Pancreas (tissue), 10 donors: ENCODE measurements around the gene SCAF1. TPM values are rescaled to one million over a fixed set of nuclear protein-coding genes. Genes with fewer than 3 reads are reported as not detected.
A peak's percentile ranks its signal among the peaks of the same experiment; 100 is the strongest.

Experiments
- ATAC-seq, 4 donors: fragments of 200-7000 bp; cut with Tn5 transposase; one replicate each; pipeline versions ENCODE4 v1.8.0 to v1.9.1; 2020; ENCODE audit warnings: mild to moderate bottlenecking in 4 of 4, moderate library complexity in 4 of 4
- DNase-seq, 6 donors: peaks; one replicate each; pipeline ENCODE4 v3.0.0-alpha.2; 2020
- FAIRE-seq: peaks from 2 replicates; lab custom pipeline; 2012; peaks lifted over from hg19 to GRCh38; lab: Jason Lieb, UNC
- H3K27ac ChIP-seq, 4 donors: fragments of 200-600 bp; sonication (generic); 1 replicate in 3 of 4; 2 replicates in 1 of 4; pipeline versions ENCODE4 v1.5.0 to v1.8.0; 2020
- H3K27me3 ChIP-seq, 4 donors: fragments of 200-600 bp; one replicate each; pipeline ENCODE4 v1.8.0; 2021
- H3K36me3 ChIP-seq, 3 donors: fragments of 200-600 bp; sonication (generic) in 1 of 3; one replicate each; pipeline versions ENCODE4 v1.5.0 to v1.8.0; 2020 to 2021
- H3K4me1 ChIP-seq, 3 donors: fragments of 200-600 bp; one replicate each; pipeline ENCODE4 v1.8.0; 2021
- H3K4me3 ChIP-seq, 4 donors: fragments of 200-600 bp; sonication (generic) in 2 of 4; one replicate each; pipeline versions ENCODE4 v1.5.0 to v1.8.0; 2020 to 2021
- H3K9me3 ChIP-seq, 4 donors: fragments of 200-600 bp; one replicate each; pipeline ENCODE4 v1.8.0; 2021
- WGBS, 2 donors: extraction: QIAGEN DNeasy Blood & Tissue Kit; methylation state at CpG; one replicate each; pipeline ENCODE4 v1.1.7; 2013; 5-methylcytosine and 5-hydroxymethylcytosine counted together
- intact Hi-C, 3 donors: fragments of 100-400 bp; cut with DNase I; formaldehyde crosslinking; loops; one replicate each; pipeline versions ENCODE4 v1.11.1 to v1.14.2; 2022
- polyA plus RNA-seq, 2 donors: library from polyadenylated mRNA; stranded (reverse); fragments of 200-250 nt; gene quantifications; one replicate each; pipeline ENCODE4 v1.2.3, GENCODE V29; 2013
- total RNA-seq, 6 donors: library from RNA; stranded (reverse); fragmentation: NEBNext Ultra II Directional in 4 of 6; extraction: Animal tissue kit (Norgen Biotek cat#: 25700) in 4 of 6; gene quantifications; one replicate each; pipeline versions ENCODE4 v1.2.1 to v1.2.4, GENCODE V29; 2021 to 2023
- TF ChIP-seq, protein P1 (sequence below), 4 donors: fragments of 200-600 bp; sonication (generic) in 3 of 4; IDR thresholded peaks; one replicate each; pipeline versions ENCODE4 v1.5.0 to v1.8.0; 2021; ENCODE audit warnings: antibody characterized with exemption in 4 of 4
- donor health status: healthy with polysubstance abuse.
- donor health status: DM: no; HTN: no; CAD: no; lungs with moderate emphysema.
- donor health status: DM: no; HTN: no; CAD: no.
- donor health status: control.
- donor health status: control.
- donor health status: Bipolar disorder and iron deficiency.
- donor health status: DM: yes; HTN: yes; CAD: no.
- donor health status: DM: no; HTN: no; CAD: no.
- donor health status: DM: no; HTN: no; CAD: no.
- donor health status: DM: yes; HTN: yes; CAD: no.

Gene SCAF1
- total and polyA plus RNA-seq, 8 donors = 17.3 to 34.8 (median 28.3) TPM

DNA sequence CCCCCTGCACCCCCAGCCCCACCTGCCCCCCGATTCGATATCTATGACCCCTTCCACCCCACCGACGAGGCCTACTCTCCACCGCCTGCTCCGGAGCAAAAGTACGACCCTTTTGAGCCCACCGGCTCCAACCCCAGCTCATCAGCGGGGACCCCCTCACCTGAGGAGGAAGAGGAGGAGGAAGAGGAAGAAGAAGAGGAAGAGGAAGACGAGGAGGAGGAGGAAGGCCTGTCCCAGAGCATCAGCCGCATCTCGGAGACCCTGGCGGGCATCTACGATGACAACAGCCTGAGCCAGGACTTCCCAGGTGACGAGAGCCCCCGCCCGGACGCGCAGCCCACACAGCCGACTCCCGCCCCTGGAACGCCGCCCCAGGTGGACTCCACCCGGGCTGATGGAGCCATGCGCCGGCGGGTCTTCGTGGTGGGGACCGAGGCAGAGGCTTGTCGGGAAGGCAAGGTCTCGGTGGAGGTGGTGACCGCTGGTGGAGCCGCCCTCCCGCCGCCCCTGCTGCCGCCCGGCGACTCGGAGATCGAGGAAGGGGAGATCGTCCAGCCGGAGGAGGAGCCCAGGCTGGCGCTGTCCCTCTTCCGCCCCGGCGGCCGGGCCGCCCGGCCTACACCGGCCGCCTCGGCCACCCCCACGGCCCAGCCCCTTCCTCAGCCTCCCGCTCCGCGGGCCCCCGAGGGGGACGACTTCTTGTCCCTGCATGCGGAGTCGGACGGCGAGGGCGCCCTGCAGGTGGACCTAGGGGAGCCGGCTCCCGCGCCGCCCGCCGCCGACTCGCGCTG, 9.2 kb downstream of the SCAF1 start:
- FAIRE-seq (no peak), DNase-seq (peak in 1 of 6 donors; percentile 33), ATAC-seq (no peak)
- Histone ChIP-seq H3K27me3 (no peaks in the 10 kb centered on the region), H3K9me3 (no peaks in the 10 kb centered on the region), H3K36me3 (peaks cover 0 to 50% (median 25%) of the 10 kb centered on the region in 3 donors), H3K27ac (no peak overlapping the region), H3K4me3 (no peak overlapping the region), H3K4me1 (no peaks in the 10 kb centered on the region)
- WGBS, 2 donors = 95% methylated on average over 51 to 72 of the region's 72 CpGs
- TF ChIP-seq, protein P1, sequence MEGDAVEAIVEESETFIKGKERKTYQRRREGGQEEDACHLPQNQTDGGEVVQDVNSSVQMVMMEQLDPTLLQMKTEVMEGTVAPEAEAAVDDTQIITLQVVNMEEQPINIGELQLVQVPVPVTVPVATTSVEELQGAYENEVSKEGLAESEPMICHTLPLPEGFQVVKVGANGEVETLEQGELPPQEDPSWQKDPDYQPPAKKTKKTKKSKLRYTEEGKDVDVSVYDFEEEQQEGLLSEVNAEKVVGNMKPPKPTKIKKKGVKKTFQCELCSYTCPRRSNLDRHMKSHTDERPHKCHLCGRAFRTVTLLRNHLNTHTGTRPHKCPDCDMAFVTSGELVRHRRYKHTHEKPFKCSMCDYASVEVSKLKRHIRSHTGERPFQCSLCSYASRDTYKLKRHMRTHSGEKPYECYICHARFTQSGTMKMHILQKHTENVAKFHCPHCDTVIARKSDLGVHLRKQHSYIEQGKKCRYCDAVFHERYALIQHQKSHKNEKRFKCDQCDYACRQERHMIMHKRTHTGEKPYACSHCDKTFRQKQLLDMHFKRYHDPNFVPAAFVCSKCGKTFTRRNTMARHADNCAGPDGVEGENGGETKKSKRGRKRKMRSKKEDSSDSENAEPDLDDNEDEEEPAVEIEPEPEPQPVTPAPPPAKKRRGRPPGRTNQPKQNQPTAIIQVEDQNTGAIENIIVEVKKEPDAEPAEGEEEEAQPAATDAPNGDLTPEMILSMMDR (IDR thresholded peaks at IDR 0.05) = no peak
- intact Hi-C loops = no loop called here

DNA sequence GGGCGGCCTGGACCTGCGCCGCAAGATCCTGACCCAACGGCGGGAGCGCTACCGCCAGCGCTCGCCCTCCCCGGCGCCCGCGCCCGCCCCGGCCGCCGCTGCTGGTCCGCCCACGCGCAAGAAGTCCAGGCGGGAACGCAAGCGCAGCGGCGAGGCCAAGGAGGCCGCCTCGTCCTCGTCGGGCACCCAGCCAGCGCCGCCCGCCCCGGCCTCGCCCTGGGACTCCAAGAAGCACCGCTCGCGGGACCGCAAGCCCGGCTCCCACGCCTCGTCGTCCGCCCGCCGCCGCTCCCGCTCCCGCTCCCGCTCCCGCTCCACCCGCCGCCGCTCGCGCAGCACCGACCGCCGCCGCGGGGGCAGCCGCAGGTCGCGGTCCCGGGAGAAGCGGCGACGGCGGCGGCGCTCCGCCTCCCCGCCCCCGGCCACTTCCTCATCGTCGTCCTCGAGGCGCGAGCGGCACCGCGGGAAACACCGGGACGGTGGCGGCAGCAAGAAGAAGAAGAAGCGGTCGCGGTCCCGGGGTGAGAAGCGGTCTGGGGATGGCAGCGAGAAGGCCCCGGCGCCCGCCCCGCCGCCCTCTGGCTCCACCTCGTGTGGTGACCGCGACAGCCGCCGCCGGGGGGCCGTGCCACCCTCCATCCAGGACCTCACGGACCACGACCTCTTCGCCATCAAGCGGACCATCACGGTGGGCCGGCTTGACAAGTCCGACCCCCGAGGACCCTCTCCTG, 10.0 kb downstream of the SCAF1 start:
- intact Hi-C loops = no loop called here
- DNase-seq (no peak), ATAC-seq (no peak), FAIRE-seq (no peak)
- H3K4me3 ChIP-seq = no peak overlapping the region
- H3K4me1 ChIP-seq = no peaks in the 10 kb centered on the region
- peaks cover 0 to 46% (median 19%) of the 10 kb centered on the region in 3 donors for H3K36me3 ChIP-seq
- H3K9me3 ChIP-seq = no peaks in the 10 kb centered on the region
- WGBS, 2 donors = 95% methylated on average over 80 to 110 of the region's 110 CpGs
- H3K27me3 ChIP-seq = no peaks in the 10 kb centered on the region
- no peak overlapping the region for H3K27ac ChIP-seq
- TF ChIP-seq, protein P1 (IDR thresholded peaks at IDR 0.05) = no peak

DNA sequence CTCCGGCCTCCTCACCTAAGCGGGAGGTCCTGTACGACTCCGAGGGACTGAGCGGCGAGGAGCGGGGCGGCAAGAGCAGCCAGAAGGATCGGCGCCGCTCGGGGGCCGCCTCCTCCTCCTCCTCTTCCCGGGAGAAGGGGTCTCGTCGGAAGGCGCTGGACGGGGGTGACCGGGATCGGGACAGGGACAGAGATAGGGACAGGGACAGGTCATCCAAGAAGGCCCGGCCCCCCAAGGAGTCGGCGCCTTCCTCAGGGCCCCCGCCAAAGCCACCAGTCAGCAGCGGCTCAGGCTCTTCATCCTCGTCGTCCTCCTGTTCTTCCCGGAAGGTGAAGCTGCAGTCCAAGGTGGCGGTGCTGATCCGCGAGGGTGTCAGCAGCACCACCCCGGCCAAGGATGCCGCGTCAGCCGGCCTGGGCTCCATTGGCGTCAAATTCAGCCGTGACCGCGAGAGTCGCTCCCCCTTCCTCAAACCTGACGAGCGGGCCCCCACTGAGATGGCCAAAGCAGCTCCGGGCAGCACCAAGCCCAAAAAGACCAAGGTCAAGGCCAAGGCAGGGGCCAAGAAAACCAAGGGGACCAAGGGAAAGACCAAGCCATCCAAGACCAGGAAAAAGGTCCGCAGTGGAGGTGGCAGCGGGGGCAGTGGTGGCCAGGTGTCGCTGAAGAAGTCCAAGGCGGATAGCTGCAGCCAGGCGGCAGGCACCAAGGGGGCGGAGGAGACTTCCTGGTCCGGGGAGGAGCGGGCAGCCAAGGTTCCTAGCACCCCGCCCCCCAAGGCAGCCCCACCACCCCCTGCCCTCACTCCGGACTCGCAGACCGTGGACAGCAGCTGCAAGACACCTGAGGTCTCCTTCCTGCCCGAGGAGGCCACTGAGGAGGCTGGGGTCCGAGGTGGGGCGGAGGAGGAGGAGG, 10.8 kb downstream of the SCAF1 start:
- DNase-seq = peak in 1 of 6 donors; percentile 64
- Histone ChIP-seq H3K4me1 (no peaks in the 10 kb centered on the region), H3K9me3 (no peaks in the 10 kb centered on the region), H3K27me3 (no peaks in the 10 kb centered on the region), H3K4me3 (no peak overlapping the region), H3K36me3 (peaks cover 0 to 54% (median 17%) of the 10 kb centered on the region in 3 donors), H3K27ac (no peak overlapping the region)
- no peak for FAIRE-seq
- no peak for ATAC-seq
- TF ChIP-seq, protein P1 (IDR thresholded peaks at IDR 0.05) = no peak
- intact Hi-C loops = no loop called here
- 92 to 94% methylated on average over 51 to 58 of the region's 58 CpGs for WGBS, 2 donors

DNA sequence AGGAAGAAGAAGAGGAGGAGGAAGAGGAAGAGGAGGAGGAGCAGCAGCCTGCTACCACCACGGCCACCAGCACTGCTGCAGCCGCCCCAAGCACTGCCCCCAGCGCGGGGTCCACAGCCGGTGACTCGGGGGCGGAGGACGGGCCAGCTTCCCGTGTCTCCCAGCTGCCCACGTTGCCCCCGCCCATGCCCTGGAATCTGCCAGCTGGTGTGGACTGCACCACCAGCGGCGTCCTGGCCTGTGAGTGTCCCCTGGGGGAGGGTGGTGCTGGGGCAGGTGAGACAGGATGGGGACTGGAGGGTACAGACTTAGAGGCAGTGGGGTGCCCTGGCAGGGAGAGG, 11.4 kb downstream of the SCAF1 start:
- H3K36me3 ChIP-seq = peaks cover 0 to 59% (median 17%) of the 10 kb centered on the region in 3 donors
- intact Hi-C loops = no loop called here
- WGBS, 2 donors = 88 to 94% methylated on average over 13 of the region's 13 CpGs

More for the DNA sequence above, 11.4 kb downstream of the SCAF1 start:
- ATAC-seq = no peak
- TF ChIP-seq, protein P1 (IDR thresholded peaks at IDR 0.05) = no peak
- FAIRE-seq = no peak
- DNase-seq = peak in 1 of 6 donors; percentile 70
- no peaks in the 10 kb centered on the region for H3K9me3 ChIP-seq
- no peak overlapping the region for H3K27ac ChIP-seq
- H3K4me3 ChIP-seq = no peak overlapping the region
- no peaks in the 10 kb centered on the region for H3K27me3 ChIP-seq
- no peaks in the 10 kb centered on the region for H3K4me1 ChIP-seq
